Ovary (tissue), 9 donors: Measurements from ENCODE around the gene RNH1. TPM values are rescaled to one million over a fixed set of nuclear protein-coding genes. Genes with fewer than 3 reads are reported as not detected.
"Not testable (repeated sequence)": the region's sequence is repeated elsewhere in the genome, so short reads cannot be mapped to it uniquely, and the experiment has no call there.

Source experiments
- DNase-seq, 5 donors: peaks; one replicate each; pipeline ENCODE4 v3.0.0-alpha.2; 2019 to 2020
- H3K27ac ChIP-seq, 2 donors: fragments of 200-600 bp; one replicate each; pipeline versions ENCODE4 v1.5.1 to v1.8.0; 2019 to 2022
- H3K27me3 ChIP-seq: fragments of 200-600 bp; one replicate; pipeline ENCODE4 v1.8.0; 2022
- H3K36me3 ChIP-seq: fragments of 200-600 bp; sonication (generic); one replicate; pipeline ENCODE4 v1.5.1; 2019
- H3K4me1 ChIP-seq: one replicate; pipeline ENCODE4 v1.8.1; 2013; ENCODE audit warnings: mild to moderate bottlenecking, moderate library complexity; ENCODE audit not compliant: insufficient read depth
- H3K4me3 ChIP-seq: fragments of 200-600 bp; sonication (generic); one replicate; pipeline ENCODE4 v1.5.1; 2017
- H3K9me3 ChIP-seq, 2 donors: fragments of 200-600 bp in 1 of 2; sonication (generic) in 1 of 2; one replicate each; pipeline versions ENCODE4 v1.5.1 to v1.8.1; 2013 to 2019; ENCODE audit warnings: mild to moderate bottlenecking in 1 of 2, moderate library complexity in 1 of 2
- CTCF ChIP-seq, 3 donors: fragments of 450-650 bp in 2 of 3; fragments of 200-600 bp in 1 of 3; IDR thresholded peaks; one replicate each; pipeline versions ENCODE4 v1.5.1 to v1.8.0; 2016 to 2022; ENCODE audit warnings: antibody characterized with exemption in 3 of 3, mild to moderate bottlenecking in 1 of 3
- EP300 ChIP-seq: sonication (generic); formaldehyde crosslinking; IDR thresholded peaks from one replicate; pipeline ENCODE4 v1.6.1; 2017; ENCODE audit warnings: antibody characterized with exemption
- POLR2A ChIP-seq: fragments of 450-650 bp; IDR thresholded peaks from one replicate; pipeline ENCODE4 v1.6.1; 2017; ENCODE audit warnings: antibody characterized with exemption, mild to moderate bottlenecking, moderate library complexity
- WGBS, 3 donors: extraction: QIAGEN DNeasy Blood & Tissue Kit in 1 of 3; methylation state at CpG; one replicate each; pipeline versions ENCODE4 v1.1.5 to v1.1.7; 2013 to 2017; 5-methylcytosine and 5-hydroxymethylcytosine counted together
- intact Hi-C, 4 donors: fragments of 100-400 bp; cut with DNase I; formaldehyde crosslinking; loops; one replicate each; pipeline versions ENCODE4 v1.11.0 to v1.15.1; 2022 to 2023
- polyA plus RNA-seq, 2 donors: library from polyadenylated mRNA; stranded (reverse); fragments of 200-250 nt in 1 of 2; fragments of 350-450 nt in 1 of 2; fragmentation: Illumina TruSeq in 1 of 2; extraction: RNeasy Lipid Tissue Mini Kit (QIAGEN cat#74804) in 1 of 2; gene quantifications; one replicate each; pipeline ENCODE4 v1.2.3, GENCODE V29; 2013 to 2014
- total RNA-seq, 7 donors: library from RNA; depleted of rRNA in 2 of 7; stranded (reverse); fragments of >200 nt in 2 of 7; fragmentation: NEBNext Ultra II Directional in 3 of 7; extraction: Animal tissue kit (Norgen Biotek cat#: 25700) in 3 of 7; gene quantifications; one replicate each; pipeline versions ENCODE4 v1.1.0 to v1.2.4, GENCODE V29; 2016 to 2023
- donor health status: DM: no; HTN: no; CAD: no; lungs with moderate emphysema.
- donor health status: DM: no; HTN: no; CAD: no.
- donor health status: Bipolar disorder and iron deficiency.
- donor health status: DM: yes; HTN: yes; CAD: no.
- donor health status: DM: no; HTN: no; CAD: no.
- donor health status: DM: yes; HTN: yes; CAD: no.

Gene RNH1
- total and polyA plus RNA-seq, 9 donors = 17.4 to 233 (median 156) TPM

GRCh38 chr11:471468-472145, 35.4 kb downstream of the RNH1 start:
- DNase-seq = no peak
- WGBS, 3 donors = 92 to 95% (median 94%) methylated on average over 61 of the region's 61 CpGs

GRCh38 chr11:469684-470560, 37.1 kb downstream of the RNH1 start:
- H3K4me1 ChIP-seq = peaks cover 15% of the 10 kb centered on the region
- H3K27ac ChIP-seq = peak overlapping the region; percentile 71
- no peaks in the 10 kb centered on the region for H3K36me3 ChIP-seq
- 15 to 30% (median 17%) methylated on average over 28 of the region's 28 CpGs for WGBS, 3 donors
- DNase-seq = peak; percentile 70 to 80 (median 77)
- TF ChIP-seq EP300 (no peak), POLR2A (peak; percentile 34), CTCF (IDR thresholded peaks at IDR 0.05) (peak in 1 of 3 donors; percentile 42)
- no peaks in the 10 kb centered on the region for H3K27me3 ChIP-seq
- H3K4me3 ChIP-seq = peak overlapping the region; percentile 2
- H3K9me3 ChIP-seq = no peaks in the 10 kb centered on the region
- intact Hi-C loops = no loop called here

More at GRCh38 chr11:471468-472145, 35.4 kb downstream of the RNH1 start:
- no peaks in the 10 kb centered on the region for H3K36me3 ChIP-seq
- no peaks in the 10 kb centered on the region for H3K27me3 ChIP-seq
- intact Hi-C loops = no loop called here
- no peak overlapping the region for H3K27ac ChIP-seq
- TF ChIP-seq CTCF (IDR thresholded peaks at IDR 0.05) = no peak
- TF ChIP-seq POLR2A = no peak
- no peak for TF ChIP-seq EP300
- no peaks in the 10 kb centered on the region for H3K9me3 ChIP-seq
- peaks cover 15% of the 10 kb centered on the region for H3K4me1 ChIP-seq
- no peak overlapping the region for H3K4me3 ChIP-seq

GRCh38 chr11:469026-469683, 37.9 kb downstream of the RNH1 start:
- H3K36me3 ChIP-seq, H3K9me3 ChIP-seq, intact Hi-C loops, DNase-seq, H3K27me3 ChIP-seq: not testable (repeated sequence)
- Histone ChIP-seq H3K4me3 (peak overlapping the region; percentile 2), H3K4me1 (peaks cover 15% of the 10 kb centered on the region), H3K27ac (peak overlapping the region; percentile 69 to 71)
- 4 to 17% (median 5%) methylated on average over 17 to 19 of the region's 19 CpGs for WGBS, 3 donors

DNA sequence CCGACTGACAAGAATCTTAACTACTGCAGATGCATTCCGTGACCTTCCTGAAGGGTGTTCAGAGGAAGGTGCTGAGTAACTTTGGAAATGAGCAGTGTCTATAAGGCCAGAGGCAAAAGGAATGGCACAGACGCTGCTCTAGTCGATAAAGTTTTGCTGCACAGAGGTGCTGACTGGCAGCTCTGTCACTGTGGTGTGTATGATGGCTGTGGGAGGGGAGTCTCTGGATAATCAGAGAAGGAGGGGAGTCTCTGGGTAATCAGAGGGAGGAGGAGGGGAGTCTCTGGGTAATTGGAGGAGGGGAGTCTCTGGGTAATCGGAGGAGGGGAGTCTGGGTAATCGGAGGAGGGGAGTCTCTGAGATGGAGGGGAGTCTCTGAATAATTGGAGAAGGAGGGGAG, 38.5 kb downstream of the RNH1 start:
- no peak overlapping the region for H3K4me3 ChIP-seq
- no peaks in the 10 kb centered on the region for H3K9me3 ChIP-seq
- peak overlapping the region; percentile 39 to 69 for H3K27ac ChIP-seq
- TF ChIP-seq POLR2A = no peak
- TF ChIP-seq CTCF (IDR thresholded peaks at IDR 0.05) = no peak
- no peak for TF ChIP-seq EP300
- intact Hi-C loops = no loop called here
- 29 to 50% (median 35%) methylated on average over 6 of the region's 6 CpGs for WGBS, 3 donors
- H3K4me1 ChIP-seq = peaks cover 15% of the 10 kb centered on the region
- no peaks in the 10 kb centered on the region for H3K36me3 ChIP-seq
- no peaks in the 10 kb centered on the region for H3K27me3 ChIP-seq
- no peak for DNase-seq
